Prostate gland (tissue), 2 donors: ENCODE data around the gene ZSWIM3.

Source experiments
- CTCF ChIP-seq, 4 experiments: fragments of 200-600 bp in 2 of 4; fragments of 450-650 bp in 2 of 4; sonication (generic) in 2 of 4; IDR thresholded peaks; 1 replicate in 3 of 4; 2 replicates in 1 of 4; pipeline ENCODE4 v1.5.1; 2016 to 2019; ENCODE audit warnings: antibody characterized with exemption in 4 of 4, mild to moderate bottlenecking in 2 of 4, moderate library complexity in 2 of 4
- POLR2A ChIP-seq: fragments of 450-650 bp; IDR thresholded peaks from one replicate; pipeline ENCODE4 v1.6.1; 2016; ENCODE audit warnings: antibody characterized with exemption, mild to moderate bottlenecking
- POLR2AphosphoS5 ChIP-seq: sonication (generic); formaldehyde crosslinking; IDR thresholded peaks from one replicate; pipeline ENCODE4 v1.6.1; 2017; ENCODE audit warnings: antibody characterized with exemption

GRCh38 chr20:45861221-45862075, 4.0 kb downstream of the ZSWIM3 start:
- TF ChIP-seq POLR2A = no peak
- TF ChIP-seq CTCF (IDR thresholded peaks at IDR 0.05) = no peak
- TF ChIP-seq POLR2AphosphoS5 = no peak
